HCT116 (cell line): ENCODE results near the gene C17orf114.

Source experiments
- EZH2 ChIP-seq: fragments of 200-600 bp; sonication (generic); IDR thresholded peaks from 2 replicates; pipeline ENCODE4 v1.6.1; 2017; ENCODE audit warnings: antibody characterized with exemption, mixed run types
- EZH2phosphoT487 ChIP-seq: fragments of 200-600 bp; IDR thresholded peaks from 2 replicates; pipeline ENCODE4 v1.6.1; 2018; ENCODE audit warnings: antibody characterized with exemption, borderline replicate concordance
- POLR2A ChIP-seq: IDR thresholded peaks from 2 replicates; pipeline ENCODE4 v1.7.0; 2011; ENCODE audit warnings: borderline replicate concordance; ENCODE audit not compliant: insufficient read depth, insufficient read length; ENCODE audit errors: extremely low read depth
- YY1 ChIP-seq: IDR thresholded peaks from 2 replicates; pipeline ENCODE4 v1.6.1; 2011; ENCODE audit warnings: low read length, low read depth, moderate library complexity, mild to moderate bottlenecking; ENCODE audit not compliant: insufficient replicate concordance; ENCODE audit errors: extremely low read depth
- TF ChIP-seq, protein P1 (sequence below), 3 experiments: fragments of 200-600 bp in 1 of 3; sonication (generic) in 1 of 3; IDR thresholded peaks in 2 of 3; conservative IDR thresholded peaks in 1 of 3; 2 replicates each; pipeline ENCODE4 v1.5.1; 2012 to 2017; ENCODE audit warnings: low read depth in 2 of 3, low read length in 2 of 3, antibody characterized with exemption in 1 of 3, borderline replicate concordance in 1 of 3, control low read depth in 1 of 3, mild to moderate bottlenecking in 1 of 3, mixed read lengths in 1 of 3, mixed run types in 1 of 3, moderate library complexity in 1 of 3; ENCODE audit not compliant: insufficient read depth in 1 of 3
- TF ChIP-seq, protein P2 (sequence below): IDR thresholded peaks from 2 replicates; pipeline ENCODE4 v1.6.1; 2012; ENCODE audit warnings: low read depth

DNA sequence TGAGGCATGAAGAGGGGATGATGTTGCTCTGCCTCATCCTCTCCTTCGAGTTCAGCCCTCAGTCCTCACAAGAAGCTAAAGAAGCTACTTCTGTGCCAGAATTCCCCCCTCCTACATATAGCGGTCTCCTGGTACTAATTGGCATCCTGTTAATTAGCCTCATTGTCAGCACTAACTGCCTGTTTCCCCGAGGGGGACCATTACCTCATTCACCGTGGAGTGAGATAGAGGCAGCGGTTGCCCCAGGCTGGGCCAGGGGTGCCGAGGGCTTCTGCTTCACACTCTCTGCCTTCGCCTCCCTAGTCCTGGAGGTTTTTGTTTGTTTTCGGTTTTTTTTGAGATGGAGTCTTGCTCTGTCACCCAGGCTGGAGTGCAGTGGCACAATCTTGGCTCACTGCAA is 25.3 kb upstream of the C17orf114 start:
- TF ChIP-seq, protein P1, sequence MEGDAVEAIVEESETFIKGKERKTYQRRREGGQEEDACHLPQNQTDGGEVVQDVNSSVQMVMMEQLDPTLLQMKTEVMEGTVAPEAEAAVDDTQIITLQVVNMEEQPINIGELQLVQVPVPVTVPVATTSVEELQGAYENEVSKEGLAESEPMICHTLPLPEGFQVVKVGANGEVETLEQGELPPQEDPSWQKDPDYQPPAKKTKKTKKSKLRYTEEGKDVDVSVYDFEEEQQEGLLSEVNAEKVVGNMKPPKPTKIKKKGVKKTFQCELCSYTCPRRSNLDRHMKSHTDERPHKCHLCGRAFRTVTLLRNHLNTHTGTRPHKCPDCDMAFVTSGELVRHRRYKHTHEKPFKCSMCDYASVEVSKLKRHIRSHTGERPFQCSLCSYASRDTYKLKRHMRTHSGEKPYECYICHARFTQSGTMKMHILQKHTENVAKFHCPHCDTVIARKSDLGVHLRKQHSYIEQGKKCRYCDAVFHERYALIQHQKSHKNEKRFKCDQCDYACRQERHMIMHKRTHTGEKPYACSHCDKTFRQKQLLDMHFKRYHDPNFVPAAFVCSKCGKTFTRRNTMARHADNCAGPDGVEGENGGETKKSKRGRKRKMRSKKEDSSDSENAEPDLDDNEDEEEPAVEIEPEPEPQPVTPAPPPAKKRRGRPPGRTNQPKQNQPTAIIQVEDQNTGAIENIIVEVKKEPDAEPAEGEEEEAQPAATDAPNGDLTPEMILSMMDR (IDR thresholded peaks at IDR 0.05 in 2 of 3, conservative IDR thresholded peaks at IDR 0.05 in 1 of 3; ENCODE audit: borderline replicate concordance in 1 of 3, insufficient read depth in 1 of 3, low read depth in 2 of 3, low read length in 2 of 3), result no peak
- no peak for TF ChIP-seq EZH2phosphoT487
- TF ChIP-seq POLR2A, result no peak
- no peak for TF ChIP-seq EZH2
- TF ChIP-seq YY1, result no peak
- TF ChIP-seq, protein P2, sequence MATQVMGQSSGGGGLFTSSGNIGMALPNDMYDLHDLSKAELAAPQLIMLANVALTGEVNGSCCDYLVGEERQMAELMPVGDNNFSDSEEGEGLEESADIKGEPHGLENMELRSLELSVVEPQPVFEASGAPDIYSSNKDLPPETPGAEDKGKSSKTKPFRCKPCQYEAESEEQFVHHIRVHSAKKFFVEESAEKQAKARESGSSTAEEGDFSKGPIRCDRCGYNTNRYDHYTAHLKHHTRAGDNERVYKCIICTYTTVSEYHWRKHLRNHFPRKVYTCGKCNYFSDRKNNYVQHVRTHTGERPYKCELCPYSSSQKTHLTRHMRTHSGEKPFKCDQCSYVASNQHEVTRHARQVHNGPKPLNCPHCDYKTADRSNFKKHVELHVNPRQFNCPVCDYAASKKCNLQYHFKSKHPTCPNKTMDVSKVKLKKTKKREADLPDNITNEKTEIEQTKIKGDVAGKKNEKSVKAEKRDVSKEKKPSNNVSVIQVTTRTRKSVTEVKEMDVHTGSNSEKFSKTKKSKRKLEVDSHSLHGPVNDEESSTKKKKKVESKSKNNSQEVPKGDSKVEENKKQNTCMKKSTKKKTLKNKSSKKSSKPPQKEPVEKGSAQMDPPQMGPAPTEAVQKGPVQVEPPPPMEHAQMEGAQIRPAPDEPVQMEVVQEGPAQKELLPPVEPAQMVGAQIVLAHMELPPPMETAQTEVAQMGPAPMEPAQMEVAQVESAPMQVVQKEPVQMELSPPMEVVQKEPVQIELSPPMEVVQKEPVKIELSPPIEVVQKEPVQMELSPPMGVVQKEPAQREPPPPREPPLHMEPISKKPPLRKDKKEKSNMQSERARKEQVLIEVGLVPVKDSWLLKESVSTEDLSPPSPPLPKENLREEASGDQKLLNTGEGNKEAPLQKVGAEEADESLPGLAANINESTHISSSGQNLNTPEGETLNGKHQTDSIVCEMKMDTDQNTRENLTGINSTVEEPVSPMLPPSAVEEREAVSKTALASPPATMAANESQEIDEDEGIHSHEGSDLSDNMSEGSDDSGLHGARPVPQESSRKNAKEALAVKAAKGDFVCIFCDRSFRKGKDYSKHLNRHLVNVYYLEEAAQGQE, result no peak
